ENCODE results near the gene TMC7. TPM values are rescaled to one million over a fixed set of nuclear protein-coding genes. Genes with fewer than 3 reads are reported as not detected.

Gene TMC7
- total and polyA plus RNA-seq, 2 donors from 2014 or later: 0.30 to 1.2 TPM

DNA sequence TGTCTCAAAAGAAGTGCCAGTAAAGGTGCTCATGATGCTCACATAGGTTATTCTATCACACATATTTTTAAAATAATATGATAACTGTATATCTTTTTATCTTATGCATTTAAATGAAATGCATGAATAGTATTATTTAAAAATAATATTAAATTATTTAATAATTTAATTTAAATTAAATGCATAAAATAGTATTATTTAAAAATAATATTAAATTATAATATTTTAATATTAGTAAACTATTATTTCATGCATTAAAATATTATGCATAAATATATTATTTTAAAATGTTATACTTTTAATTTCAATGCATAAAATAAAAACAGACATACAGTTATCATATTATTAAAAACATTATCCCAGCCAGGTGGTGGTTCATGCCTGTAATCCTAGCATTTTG lies 33.4 kb downstream of the TMC7 start:
- Histone ChIP-seq H3K9me3 (ENCODE audit: control insufficient read depth in 2 of 3, insufficient read depth in 1 of 3, low read length in 3 of 3) (no peaks in the 10 kb centered on the region), H3K4me1 (ENCODE audit: control insufficient read depth in 2 of 3, insufficient read depth in 2 of 3, low read depth in 1 of 3, low read length in 3 of 3) (no peaks in the 10 kb centered on the region), H3K27ac (ENCODE audit: low read depth in 2 of 2, low read length in 2 of 2) (no peak overlapping the region), H3K4me3 (ENCODE audit: low read length in 3 of 3) (no peak overlapping the region), H3K9ac (ENCODE audit: low read length in 3 of 3) (no peak overlapping the region), H3K27me3 (ENCODE audit: control insufficient read depth, insufficient read depth, low read length) (no peaks in the 10 kb centered on the region), H3K36me3 (ENCODE audit: control insufficient read depth in 2 of 3, insufficient read depth in 3 of 3, low read length in 3 of 3) (no peaks in the 10 kb centered on the region)
- intact Hi-C loops (cut with DNase I): no loop called here
- TF ChIP-seq, protein P1, sequence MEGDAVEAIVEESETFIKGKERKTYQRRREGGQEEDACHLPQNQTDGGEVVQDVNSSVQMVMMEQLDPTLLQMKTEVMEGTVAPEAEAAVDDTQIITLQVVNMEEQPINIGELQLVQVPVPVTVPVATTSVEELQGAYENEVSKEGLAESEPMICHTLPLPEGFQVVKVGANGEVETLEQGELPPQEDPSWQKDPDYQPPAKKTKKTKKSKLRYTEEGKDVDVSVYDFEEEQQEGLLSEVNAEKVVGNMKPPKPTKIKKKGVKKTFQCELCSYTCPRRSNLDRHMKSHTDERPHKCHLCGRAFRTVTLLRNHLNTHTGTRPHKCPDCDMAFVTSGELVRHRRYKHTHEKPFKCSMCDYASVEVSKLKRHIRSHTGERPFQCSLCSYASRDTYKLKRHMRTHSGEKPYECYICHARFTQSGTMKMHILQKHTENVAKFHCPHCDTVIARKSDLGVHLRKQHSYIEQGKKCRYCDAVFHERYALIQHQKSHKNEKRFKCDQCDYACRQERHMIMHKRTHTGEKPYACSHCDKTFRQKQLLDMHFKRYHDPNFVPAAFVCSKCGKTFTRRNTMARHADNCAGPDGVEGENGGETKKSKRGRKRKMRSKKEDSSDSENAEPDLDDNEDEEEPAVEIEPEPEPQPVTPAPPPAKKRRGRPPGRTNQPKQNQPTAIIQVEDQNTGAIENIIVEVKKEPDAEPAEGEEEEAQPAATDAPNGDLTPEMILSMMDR (IDR thresholded peaks at IDR 0.05; ENCODE audit: borderline replicate concordance, extremely low read depth, insufficient read depth): no peak
- no peak for DNase-seq
- peak; percentile 94 for FAIRE-seq

DNA sequence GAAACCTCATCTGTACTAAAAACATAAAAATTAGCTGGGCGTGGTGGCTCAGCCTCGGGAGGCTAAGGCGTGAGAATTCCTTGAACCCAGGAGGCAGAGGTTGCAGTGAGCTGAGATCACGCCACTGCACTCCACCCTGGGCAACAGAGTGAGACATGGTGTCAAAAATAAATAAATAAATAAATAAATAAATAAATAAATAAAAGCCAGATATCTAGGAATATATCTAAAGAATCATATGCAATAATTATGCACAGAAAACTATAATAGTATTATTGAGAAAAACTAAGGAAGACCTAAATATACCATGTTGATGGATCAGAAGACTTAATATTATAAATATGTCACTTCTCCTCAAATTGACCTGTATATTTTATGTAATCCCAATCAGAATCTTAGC lies 37.0 kb downstream of the TMC7 start:
- TF ChIP-seq, protein P1 (IDR thresholded peaks at IDR 0.05; ENCODE audit: borderline replicate concordance, extremely low read depth, insufficient read depth): no peak
- Histone ChIP-seq H3K27me3 (ENCODE audit: control insufficient read depth, insufficient read depth, low read length) (no peaks in the 10 kb centered on the region), H3K4me3 (ENCODE audit: low read length in 3 of 3) (no peak overlapping the region), H3K9ac (ENCODE audit: low read length in 3 of 3) (no peak overlapping the region), H3K36me3 (ENCODE audit: control insufficient read depth in 2 of 3, insufficient read depth in 3 of 3, low read length in 3 of 3) (no peaks in the 10 kb centered on the region), H3K27ac (ENCODE audit: low read depth in 2 of 2, low read length in 2 of 2) (no peak overlapping the region), H3K4me1 (ENCODE audit: control insufficient read depth in 2 of 3, insufficient read depth in 2 of 3, low read depth in 1 of 3, low read length in 3 of 3) (no peaks in the 10 kb centered on the region), H3K9me3 (ENCODE audit: control insufficient read depth in 2 of 3, insufficient read depth in 1 of 3, low read length in 3 of 3) (no peaks in the 10 kb centered on the region)
- FAIRE-seq (no peak), DNase-seq (no peak)
- intact Hi-C loops (cut with DNase I): no loop called here

- Histone ChIP-seq H3K27me3 (ENCODE audit: control insufficient read depth, insufficient read depth, low read length) (no peaks in the 10 kb centered on the region), H3K4me3 (ENCODE audit: low read length in 3 of 3) (no peak overlapping the region), H3K36me3 (ENCODE audit: control insufficient read depth in 2 of 3, insufficient read depth in 3 of 3, low read length in 3 of 3) (no peaks in the 10 kb centered on the region), H3K9me3 (ENCODE audit: control insufficient read depth in 2 of 3, insufficient read depth in 1 of 3, low read length in 3 of 3) (no peaks in the 10 kb centered on the region), H3K4me1 (ENCODE audit: control insufficient read depth in 2 of 3, insufficient read depth in 2 of 3, low read depth in 1 of 3, low read length in 3 of 3) (no peaks in the 10 kb centered on the region), H3K9ac (ENCODE audit: low read length in 3 of 3) (no peak overlapping the region), H3K27ac (ENCODE audit: low read depth in 2 of 2, low read length in 2 of 2) (no peak overlapping the region)
- no peak for DNase-seq
- intact Hi-C loops (cut with DNase I): no loop called here
- FAIRE-seq: no peak
- TF ChIP-seq, protein P1 (IDR thresholded peaks at IDR 0.05; ENCODE audit: borderline replicate concordance, extremely low read depth, insufficient read depth): no peak
These were observed 38.0 kb downstream of the TMC7 start for GRCh38 chr16:19021747-19022146.

DNA sequence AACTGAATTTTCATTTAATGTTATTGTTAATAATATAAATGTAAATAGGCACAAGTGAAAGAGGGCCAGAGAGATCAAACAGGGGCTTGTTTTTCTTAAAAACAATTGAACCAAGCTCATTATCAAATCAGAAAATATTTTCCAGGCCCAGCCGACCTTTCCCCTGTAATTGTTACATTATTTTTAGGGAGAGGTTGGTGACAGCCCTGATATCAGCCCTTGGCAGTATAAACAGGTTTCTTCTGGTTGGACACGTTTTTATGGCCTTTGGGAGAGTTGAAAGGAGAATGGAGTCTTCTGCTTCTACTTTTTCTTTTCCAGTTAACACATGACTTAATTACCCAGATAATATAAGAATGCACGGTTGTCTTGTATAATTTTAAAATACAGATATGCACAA lies 43.7 kb downstream of the TMC7 start:
- Histone ChIP-seq H3K9me3 (ENCODE audit: control insufficient read depth in 2 of 3, insufficient read depth in 1 of 3, low read length in 3 of 3) (no peaks in the 10 kb centered on the region), H3K4me3 (ENCODE audit: low read length in 3 of 3) (no peak overlapping the region), H3K27me3 (ENCODE audit: control insufficient read depth, insufficient read depth, low read length) (no peaks in the 10 kb centered on the region), H3K4me1 (ENCODE audit: control insufficient read depth in 2 of 3, insufficient read depth in 2 of 3, low read depth in 1 of 3, low read length in 3 of 3) (no peaks in the 10 kb centered on the region), H3K27ac (ENCODE audit: low read depth in 2 of 2, low read length in 2 of 2) (no peak overlapping the region), H3K36me3 (ENCODE audit: control insufficient read depth in 2 of 3, insufficient read depth in 3 of 3, low read length in 3 of 3) (no peaks in the 10 kb centered on the region), H3K9ac (ENCODE audit: low read length in 3 of 3) (no peak overlapping the region)
- TF ChIP-seq, protein P1 (IDR thresholded peaks at IDR 0.05; ENCODE audit: borderline replicate concordance, extremely low read depth, insufficient read depth): no peak
- FAIRE-seq (no peak), DNase-seq (no peak)
- intact Hi-C loops (cut with DNase I): no loop called here
